NCI-H187 treated with DMSO at 0.1 percent for 48 hours (cell line): ENCODE results near the gene NOL6.

ENCODE experiments used
- DNase-seq: peaks from one replicate; lab custom pipeline; 2025; lab: John Stamatoyannopoulos, UW

The NOL6 gene

GRCh38 chr9:33453999-33454660, 19.6 kb downstream of the NOL6 start:
- no peak for DNase-seq

GRCh38 chr9:33453286-33453860, 20.4 kb downstream of the NOL6 start:
- DNase-seq: no peak

- DNase-seq: no peak
Observed at GRCh38 chr9:33452828-33453271, 20.9 kb downstream of the NOL6 start.

GRCh38 chr9:33450621-33451146, 23.0 kb downstream of the NOL6 start:
- no peak for DNase-seq

GRCh38 chr9:33449715-33450114, 24.0 kb downstream of the NOL6 start:
- no peak for DNase-seq

- DNase-seq: no peak
Observed at GRCh38 chr9:33447799-33448553, 25.7 kb downstream of the NOL6 start.

GRCh38 chr9:33446946-33447798, 26.6 kb downstream of the NOL6 start, which contains the start of gene AQP3:
AQP3 (minus strand) TSS chr9:33447593; CDS start chr9:33447530, 63 bp downstream.
- DNase-seq: no peak

- no peak for DNase-seq
Observed at GRCh38 chr9:33446240-33446945, 27.3 kb downstream of the NOL6 start.

- no peak for DNase-seq
Observed at GRCh38 chr9:33445389-33446239, 28.1 kb downstream of the NOL6 start.

- DNase-seq: no peak
Observed at GRCh38 chr9:33443464-33444154, 30.1 kb downstream of the NOL6 start.

GRCh38 chr9:33443047-33443446, 30.7 kb downstream of the NOL6 start:
- DNase-seq: no peak

- DNase-seq: no peak
Observed at GRCh38 chr9:33442125-33442524, 31.6 kb downstream of the NOL6 start.

GRCh38 chr9:33440609-33441008, 33.1 kb downstream of the NOL6 start:
- DNase-seq: no peak

GRCh38 chr9:33440204-33440603, 33.5 kb downstream of the NOL6 start:
- no peak for DNase-seq

GRCh38 chr9:33439731-33440130, 34.0 kb downstream of the NOL6 start:
- DNase-seq: no peak

- no peak for DNase-seq
Observed at GRCh38 chr9:33438926-33439680, 34.6 kb downstream of the NOL6 start.

- DNase-seq: no peak
Observed at GRCh38 chr9:33437898-33438297, 35.8 kb downstream of the NOL6 start.

GRCh38 chr9:33437205-33437604, 36.5 kb downstream of the NOL6 start:
- no peak for DNase-seq

- DNase-seq: no peak
Observed at GRCh38 chr9:33436445-33436844, 37.3 kb downstream of the NOL6 start.
